H54 (cell line): Measurements from ENCODE around the gene HFE.
"Not testable (repeated sequence)": the region's sequence is repeated elsewhere in the genome, so short reads cannot be mapped to it uniquely, and the experiment has no call there.

Experiments
- DNase-seq: peaks from one replicate; pipeline ENCODE4 v3.0.0; 2011; ENCODE audit warnings: low spot score, mixed read lengths; ENCODE audit not compliant: insufficient read length
- FAIRE-seq: peaks from 3 replicates; lab custom pipeline; 2011; peaks lifted over from hg19 to GRCh38; lab: Jason Lieb, UNC
- POLR2A ChIP-seq: IDR thresholded peaks from 2 replicates; pipeline ENCODE4 v1.6.1; 2011; ENCODE audit warnings: low read depth, mild to moderate bottlenecking, low read length

HFE gene

GRCh38 chr6:26115226-26115625 is 28.0 kb downstream of the HFE start:
- FAIRE-seq (peak; percentile 67), DNase-seq (no peak)
- TF ChIP-seq POLR2A: no peak

- FAIRE-seq (no peak), DNase-seq (no peak)
These were observed 29.0 kb downstream of the HFE start for GRCh38 chr6:26116267-26116666.

GRCh38 chr6:26118999-26119398 is 31.8 kb downstream of the HFE start:
- FAIRE-seq: peak; percentile 97
- no peak for DNase-seq
- no peak for TF ChIP-seq POLR2A

More at GRCh38 chr6:26116267-26116666, 29.0 kb downstream of the HFE start:
- TF ChIP-seq POLR2A: no peak

- DNase-seq, FAIRE-seq: not testable (repeated sequence)
These were observed 32.9 kb downstream of the HFE start for GRCh38 chr6:26120115-26120514.

- FAIRE-seq (no peak), DNase-seq (no peak)
- no peak for TF ChIP-seq POLR2A
These were observed 33.5 kb downstream of the HFE start for GRCh38 chr6:26120807-26121140.

GRCh38 chr6:26121141-26122004 is 34.1 kb downstream of the HFE start:
- TF ChIP-seq POLR2A: no peak
- FAIRE-seq (peak; percentile 52), DNase-seq (no peak)

- FAIRE-seq (no peak), DNase-seq (no peak)
- TF ChIP-seq POLR2A: no peak
These were observed 34.8 kb downstream of the HFE start for GRCh38 chr6:26122005-26122388.

- TF ChIP-seq POLR2A: 0 out of 2 replicates have a peak, but pooled peaks have one; percentile 18
- FAIRE-seq: no peak
- DNase-seq: no peak
These were observed 35.2 kb downstream of the HFE start for GRCh38 chr6:26122402-26122792.

GRCh38 chr6:26122793-26123674 is 35.8 kb downstream of the HFE start:
- FAIRE-seq: peak; percentile 98
- DNase-seq: peak; percentile 46
- peak; percentile 80 for TF ChIP-seq POLR2A

GRCh38 chr6:26123675-26123946 is 36.4 kb downstream of the HFE start:
- DNase-seq (no peak), FAIRE-seq (no peak)

GRCh38 chr6:26123947-26124780 is 36.9 kb downstream of the HFE start:
- DNase-seq (peak; percentile 67), FAIRE-seq (peak; percentile 95)
- TF ChIP-seq POLR2A: peak; percentile 85

More at GRCh38 chr6:26123675-26123946, 36.4 kb downstream of the HFE start:
- peak; percentile 88 for TF ChIP-seq POLR2A

GRCh38 chr6:26124781-26125685 is 37.8 kb downstream of the HFE start:
- DNase-seq (no peak), FAIRE-seq (no peak)
- 0 out of 2 replicates have a peak, but pooled peaks have one; percentile 18 for TF ChIP-seq POLR2A
